22Rv1 (cell line): Measurements from ENCODE around the gene FGR.

ENCODE experiments used
- ZFX ChIP-seq: fragments of 450-650 bp; IDR thresholded peaks from 2 replicates; pipeline ENCODE4 v1.6.1; 2017; ENCODE audit warnings: antibody characterized with exemption, borderline replicate concordance
- TF ChIP-seq, protein P1 (sequence below): fragments of 450-650 bp; IDR thresholded peaks from 2 replicates; pipeline ENCODE4 v1.5.1; 2017; ENCODE audit warnings: mild to moderate bottlenecking

DNA sequence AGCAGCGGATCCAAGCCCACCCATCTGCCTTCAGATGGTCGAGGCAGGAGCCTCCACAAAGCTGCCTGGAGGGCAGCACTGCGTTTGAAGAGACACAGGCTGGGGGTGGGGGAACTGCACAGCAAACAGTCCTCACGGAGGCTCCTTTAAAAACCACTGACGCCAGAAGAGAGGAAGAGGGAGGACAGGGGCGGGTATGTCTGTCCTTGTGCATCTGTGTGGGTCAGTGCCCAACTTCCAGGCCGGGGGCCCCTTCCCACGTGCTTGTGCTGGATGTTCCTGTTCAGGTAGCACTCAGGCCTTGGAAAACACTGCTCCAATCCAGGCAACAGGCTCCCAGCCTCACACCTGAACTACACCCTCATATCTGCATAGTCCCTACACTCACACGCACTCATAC lies 38.7 kb downstream of the FGR start:
- TF ChIP-seq, protein P1, sequence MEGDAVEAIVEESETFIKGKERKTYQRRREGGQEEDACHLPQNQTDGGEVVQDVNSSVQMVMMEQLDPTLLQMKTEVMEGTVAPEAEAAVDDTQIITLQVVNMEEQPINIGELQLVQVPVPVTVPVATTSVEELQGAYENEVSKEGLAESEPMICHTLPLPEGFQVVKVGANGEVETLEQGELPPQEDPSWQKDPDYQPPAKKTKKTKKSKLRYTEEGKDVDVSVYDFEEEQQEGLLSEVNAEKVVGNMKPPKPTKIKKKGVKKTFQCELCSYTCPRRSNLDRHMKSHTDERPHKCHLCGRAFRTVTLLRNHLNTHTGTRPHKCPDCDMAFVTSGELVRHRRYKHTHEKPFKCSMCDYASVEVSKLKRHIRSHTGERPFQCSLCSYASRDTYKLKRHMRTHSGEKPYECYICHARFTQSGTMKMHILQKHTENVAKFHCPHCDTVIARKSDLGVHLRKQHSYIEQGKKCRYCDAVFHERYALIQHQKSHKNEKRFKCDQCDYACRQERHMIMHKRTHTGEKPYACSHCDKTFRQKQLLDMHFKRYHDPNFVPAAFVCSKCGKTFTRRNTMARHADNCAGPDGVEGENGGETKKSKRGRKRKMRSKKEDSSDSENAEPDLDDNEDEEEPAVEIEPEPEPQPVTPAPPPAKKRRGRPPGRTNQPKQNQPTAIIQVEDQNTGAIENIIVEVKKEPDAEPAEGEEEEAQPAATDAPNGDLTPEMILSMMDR, result no peak
- TF ChIP-seq ZFX, result no peak
